A549 treated with ZK216348 at 1 μM for 4 hours (cell line): ENCODE measurements around the gene MST1. TPM values are rescaled to one million over a fixed set of nuclear protein-coding genes. Genes with fewer than 3 reads are reported as not detected.

Experiments
- total RNA-seq: library from RNA; stranded (reverse); fragments of 200-300 nt; extraction: Qiagen RNA extraction; gene quantifications from 5 replicates; pipeline ENCODE4 v1.2.3, GENCODE V29; 2022; ENCODE audit warnings: low read depth

MST1 gene
- total RNA-seq = 1.4 to 2.1 TPM (median 1.5 TPM) in 5 replicates

GRCh38 chr3:49689046-49689907 is at the start of gene MST1, which contains the start of gene RNF123:
TSS of gene MST1 (minus strand) at chr3:49689474. CDS start at chr3:49688691, 783 bp downstream.
TSS of gene RNF123 (plus strand) at chr3:49689557. CDS start at chr3:49691166, 1,609 bp downstream.

GRCh38 chr3:49723628-49724551 is 34.6 kb upstream of the MST1 start, which contains the start of gene GMPPB:
TSS of gene GMPPB (minus strand) at chr3:49723951. CDS start at chr3:49723726, 225 bp downstream.

GRCh38 chr3:49719214-49719884 is 30.1 kb upstream of the MST1 start, which contains the start of gene AMIGO3:
TSS of gene AMIGO3 (minus strand) at chr3:49719684. CDS start at chr3:49719465, 219 bp downstream.

GRCh38 chr3:49673715-49674496 is 15.4 kb downstream of the MST1 start, which contains the start of gene APEH:
TSS of gene APEH (plus strand) at chr3:49674351. CDS start at chr3:49674402, 51 bp downstream.

Other genes with a start within 250 kb of the MST1 start
- gene DAG1, start 219.2 kb downstream of the MST1 start, total RNA-seq = 42.1 to 67.0 TPM (median 56.9 TPM) in 5 replicates
- 0.04 to 0.16 TPM (median 0.16 TPM) in 5 replicates for gene BSN, start 135.0 kb downstream of the MST1 start, total RNA-seq
- gene APEH, start 15.1 kb downstream of the MST1 start, total RNA-seq = 51.1 to 72.3 TPM (median 65.1 TPM) in 5 replicates
- gene RNF123, start 83 bp upstream of the MST1 start, total RNA-seq = 8.5 to 19.3 TPM (median 15.2 TPM) in 5 replicates
- 0.18 to 1.1 TPM (median 0.66 TPM) in 4 of 5 replicates, not detected in the other for gene AMIGO3, start 30.2 kb upstream of the MST1 start, total RNA-seq
- 11.8 to 21.7 TPM (median 19.3 TPM) in 5 replicates for gene GMPPB, start 34.5 kb upstream of the MST1 start, total RNA-seq
- 13.7 to 26.5 TPM (median 21.9 TPM) in 5 replicates for gene IP6K1, start 97.1 kb upstream of the MST1 start, total RNA-seq
- 0.13 to 0.35 TPM (median 0.23 TPM) in 5 replicates for gene CDHR4, start 110.4 kb upstream of the MST1 start, total RNA-seq
- 1.1 to 3.0 TPM (median 2.3 TPM) in 5 replicates for gene INKA1, start 113.8 kb upstream of the MST1 start, total RNA-seq
- gene UBA7, start 124.5 kb upstream of the MST1 start, total RNA-seq = 0.47 to 1.1 TPM (median 0.54 TPM) in 5 replicates
- gene TRAIP, start 167.1 kb upstream of the MST1 start, total RNA-seq = 10.9 to 14.9 TPM (median 13.2 TPM) in 5 replicates
- gene CAMKV, start 180.4 kb upstream of the MST1 start, total RNA-seq = 0.26 to 0.77 TPM (median 0.45 TPM) in 5 replicates
- gene MST1R, start 214.4 kb upstream of the MST1 start, total RNA-seq = 6.0 to 9.9 TPM (median 7.4 TPM) in 5 replicates
- gene MON1A, start 240.3 kb upstream of the MST1 start, total RNA-seq = 4.2 to 9.1 TPM (median 8.5 TPM) in 5 replicates